ENCODE measurements around the gene LGR6.
"Not testable (repeated sequence)": the region's sequence is repeated elsewhere in the genome, so short reads cannot be mapped to it uniquely, and the experiment has no call there.

LGR6 gene

GRCh38 chr1:202165942-202166843, 27.4 kb upstream of the LGR6 start:
- Histone ChIP-seq H3K27me3 (ENCODE audit: insufficient read depth, poor library complexity, severe bottlenecking) (no peaks in the 10 kb centered on the region), H3K9me3 (ENCODE audit: severe bottlenecking) (no peaks in the 10 kb centered on the region), H3K27ac (ENCODE audit: poor library complexity, severe bottlenecking) (no peak overlapping the region), H3K4me1 (ENCODE audit: insufficient read depth, poor library complexity, severe bottlenecking) (no peaks in the 10 kb centered on the region), H3K36me3 (ENCODE audit: low read depth) (no peaks in the 10 kb centered on the region), H3K4me3 (ENCODE audit: severe bottlenecking) (no peak overlapping the region)
- no peak for DNase-seq (ENCODE audit: low spot score)
- TF ChIP-seq, protein P1, sequence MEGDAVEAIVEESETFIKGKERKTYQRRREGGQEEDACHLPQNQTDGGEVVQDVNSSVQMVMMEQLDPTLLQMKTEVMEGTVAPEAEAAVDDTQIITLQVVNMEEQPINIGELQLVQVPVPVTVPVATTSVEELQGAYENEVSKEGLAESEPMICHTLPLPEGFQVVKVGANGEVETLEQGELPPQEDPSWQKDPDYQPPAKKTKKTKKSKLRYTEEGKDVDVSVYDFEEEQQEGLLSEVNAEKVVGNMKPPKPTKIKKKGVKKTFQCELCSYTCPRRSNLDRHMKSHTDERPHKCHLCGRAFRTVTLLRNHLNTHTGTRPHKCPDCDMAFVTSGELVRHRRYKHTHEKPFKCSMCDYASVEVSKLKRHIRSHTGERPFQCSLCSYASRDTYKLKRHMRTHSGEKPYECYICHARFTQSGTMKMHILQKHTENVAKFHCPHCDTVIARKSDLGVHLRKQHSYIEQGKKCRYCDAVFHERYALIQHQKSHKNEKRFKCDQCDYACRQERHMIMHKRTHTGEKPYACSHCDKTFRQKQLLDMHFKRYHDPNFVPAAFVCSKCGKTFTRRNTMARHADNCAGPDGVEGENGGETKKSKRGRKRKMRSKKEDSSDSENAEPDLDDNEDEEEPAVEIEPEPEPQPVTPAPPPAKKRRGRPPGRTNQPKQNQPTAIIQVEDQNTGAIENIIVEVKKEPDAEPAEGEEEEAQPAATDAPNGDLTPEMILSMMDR (IDR thresholded peaks at IDR 0.05; ENCODE audit: poor library complexity, severe bottlenecking): no peak
- no peak for ATAC-seq (ENCODE audit: low read depth)

DNA sequence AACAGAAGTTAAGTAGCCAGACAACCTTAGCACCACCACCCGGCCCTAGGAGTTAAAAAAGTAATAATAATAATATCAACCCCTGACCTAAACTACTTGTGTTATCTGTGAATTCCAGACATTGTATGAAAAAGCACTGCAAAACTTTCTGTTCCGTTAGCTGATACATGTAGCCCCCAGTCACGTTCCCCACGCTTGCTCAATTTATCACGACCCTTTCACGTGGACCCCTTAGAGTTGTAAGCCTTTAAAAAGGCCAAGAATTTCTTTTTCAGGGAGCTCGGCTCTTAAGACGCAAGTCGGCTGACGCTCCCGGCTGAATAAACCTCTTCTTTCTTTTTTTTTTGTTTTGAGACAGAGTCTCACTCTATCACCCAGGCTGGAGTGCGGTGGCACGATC, 26.5 kb upstream of the LGR6 start:
- H3K27me3 ChIP-seq (ENCODE audit: insufficient read depth, poor library complexity, severe bottlenecking); H3K9me3 ChIP-seq (ENCODE audit: severe bottlenecking); ATAC-seq (ENCODE audit: low read depth); H3K27ac ChIP-seq (ENCODE audit: poor library complexity, severe bottlenecking); DNase-seq (ENCODE audit: low spot score); H3K4me3 ChIP-seq (ENCODE audit: severe bottlenecking); H3K36me3 ChIP-seq (ENCODE audit: low read depth); H3K4me1 ChIP-seq (ENCODE audit: insufficient read depth, poor library complexity, severe bottlenecking): not testable (repeated sequence)

GRCh38 chr1:202167708-202168415, 25.7 kb upstream of the LGR6 start:
- Histone ChIP-seq H3K27ac (ENCODE audit: poor library complexity, severe bottlenecking) (no peak overlapping the region), H3K9me3 (ENCODE audit: severe bottlenecking) (no peaks in the 10 kb centered on the region), H3K4me1 (ENCODE audit: insufficient read depth, poor library complexity, severe bottlenecking) (no peaks in the 10 kb centered on the region), H3K36me3 (ENCODE audit: low read depth) (no peaks in the 10 kb centered on the region), H3K27me3 (ENCODE audit: insufficient read depth, poor library complexity, severe bottlenecking) (no peaks in the 10 kb centered on the region), H3K4me3 (ENCODE audit: severe bottlenecking) (no peak overlapping the region)
- no peak for ATAC-seq (ENCODE audit: low read depth)
- no peak for DNase-seq (ENCODE audit: low spot score)
- TF ChIP-seq, protein P1 (IDR thresholded peaks at IDR 0.05; ENCODE audit: poor library complexity, severe bottlenecking): no peak

DNA sequence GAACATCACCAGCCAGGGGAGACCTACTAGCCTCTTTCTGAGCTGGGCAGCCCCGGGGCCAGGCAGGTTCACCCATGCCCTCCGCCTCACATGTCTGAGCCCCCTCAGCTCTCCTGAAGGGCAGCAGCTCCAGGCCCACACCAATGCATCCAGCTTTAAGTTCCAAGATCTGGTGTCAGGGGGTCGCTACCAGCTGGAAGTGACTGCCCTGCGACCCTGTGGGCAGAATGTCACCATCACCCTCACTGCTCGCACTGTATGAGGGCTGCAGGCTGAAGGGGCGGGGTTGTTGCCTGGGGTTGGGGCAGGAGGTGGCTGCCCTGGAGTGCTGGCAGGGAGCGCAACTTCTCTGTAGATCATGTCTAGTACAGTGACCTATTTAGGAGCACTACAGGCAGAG, 24.7 kb upstream of the LGR6 start:
- no peaks in the 10 kb centered on the region for H3K9me3 ChIP-seq (ENCODE audit: severe bottlenecking)
- TF ChIP-seq, protein P1 (IDR thresholded peaks at IDR 0.05; ENCODE audit: poor library complexity, severe bottlenecking): no peak
- H3K36me3 ChIP-seq (ENCODE audit: low read depth): no peaks in the 10 kb centered on the region
- H3K4me3 ChIP-seq (ENCODE audit: severe bottlenecking): no peak overlapping the region
- no peaks in the 10 kb centered on the region for H3K27me3 ChIP-seq (ENCODE audit: insufficient read depth, poor library complexity, severe bottlenecking)
- no peaks in the 10 kb centered on the region for H3K4me1 ChIP-seq (ENCODE audit: insufficient read depth, poor library complexity, severe bottlenecking)
- H3K27ac ChIP-seq (ENCODE audit: poor library complexity, severe bottlenecking): no peak overlapping the region
- DNase-seq (ENCODE audit: low spot score) (no peak), ATAC-seq (ENCODE audit: low read depth) (no peak)

- Histone ChIP-seq H3K27me3 (ENCODE audit: insufficient read depth, poor library complexity, severe bottlenecking) (no peaks in the 10 kb centered on the region), H3K4me3 (ENCODE audit: severe bottlenecking) (no peak overlapping the region), H3K9me3 (ENCODE audit: severe bottlenecking) (no peaks in the 10 kb centered on the region), H3K36me3 (ENCODE audit: low read depth) (no peaks in the 10 kb centered on the region), H3K27ac (ENCODE audit: poor library complexity, severe bottlenecking) (no peak overlapping the region), H3K4me1 (ENCODE audit: insufficient read depth, poor library complexity, severe bottlenecking) (no peaks in the 10 kb centered on the region)
- ATAC-seq (ENCODE audit: low read depth) (no peak), DNase-seq (ENCODE audit: low spot score) (no peak)
- TF ChIP-seq, protein P1 (IDR thresholded peaks at IDR 0.05; ENCODE audit: poor library complexity, severe bottlenecking): no peak
Measured at GRCh38 chr1:202170726-202171125, 22.9 kb upstream of the LGR6 start.

All from RWPE2 (cell line).